SK-N-SH treated with all-trans-retinoic acid at 6 μM for 48 hours (cell line): Measurements from ENCODE around the gene EIF5B.

Experiments used
- ATAC-seq: fragments of 200-7000 bp; cut with Tn5 transposase; 3 replicates; pipeline ENCODE4 v1.9.1; 2020; ENCODE audit warnings: mild to moderate bottlenecking, moderate library complexity
- ARNTL ChIP-seq: fragments of 450-650 bp; formaldehyde crosslinking; IDR thresholded peaks from 2 replicates; pipeline ENCODE4 v1.5.0; 2020; ENCODE audit warnings: low read depth, mild to moderate bottlenecking, moderate library complexity, borderline replicate concordance
- BACH2 ChIP-seq: fragments of 250-450 bp; sonication (Bioruptor Pico); IDR thresholded peaks from 2 replicates; pipeline ENCODE4 v1.9.0; 2021; ENCODE audit warnings: mild to moderate bottlenecking, borderline replicate concordance
- CSDC2 ChIP-seq: fragments of 250-450 bp; sonication (Bioruptor Pico); IDR thresholded peaks from 2 replicates; pipeline ENCODE4 v1.5.0; 2020; ENCODE audit warnings: mild to moderate bottlenecking, moderate library complexity
- CSRNP3 ChIP-seq: fragments of 250-450 bp; sonication (Bioruptor Pico); IDR thresholded peaks from 2 replicates; pipeline ENCODE4 v1.5.1; 2021; ENCODE audit warnings: mild to moderate bottlenecking, moderate library complexity
- ESRRG ChIP-seq: fragments of 250-450 bp; sonication (Bioruptor Pico); IDR thresholded peaks from 2 replicates; pipeline ENCODE4 v1.6.1; 2021; ENCODE audit warnings: mild to moderate bottlenecking
- GLIS3 ChIP-seq: fragments of 250-450 bp; sonication (Bioruptor Pico); IDR thresholded peaks from 2 replicates; pipeline ENCODE4 v1.5.0; 2020; ENCODE audit warnings: mild to moderate bottlenecking, moderate library complexity
- ISL1 ChIP-seq: fragments of 250-450 bp; sonication (Bioruptor Pico); IDR thresholded peaks from 2 replicates; pipeline ENCODE4 v2.1.2; 2022; ENCODE audit warnings: mild to moderate bottlenecking, moderate library complexity
- OSR1 ChIP-seq: fragments of 250-450 bp; sonication (Bioruptor Pico); IDR thresholded peaks from 2 replicates; pipeline ENCODE4 v1.8.0; 2022; ENCODE audit warnings: moderate library complexity, mild to moderate bottlenecking, inconsistent platforms
- PATZ1 ChIP-seq: fragments of 250-450 bp; sonication (Bioruptor Pico); IDR thresholded peaks from 2 replicates; pipeline ENCODE4 v1.8.0; 2020; ENCODE audit warnings: mild to moderate bottlenecking, moderate library complexity, borderline replicate concordance
- PPARA ChIP-seq: fragments of 250-450 bp; sonication (Bioruptor Pico); IDR thresholded peaks from 2 replicates; pipeline ENCODE4 v1.5.0; 2020; ENCODE audit warnings: mild to moderate bottlenecking, borderline replicate concordance
- RARB ChIP-seq: fragments of 250-450 bp; sonication (Bioruptor Pico); IDR thresholded peaks from 2 replicates; pipeline ENCODE4 v1.8.0; 2021; ENCODE audit warnings: mild to moderate bottlenecking, moderate library complexity
- SNAI2 ChIP-seq: fragments of 250-450 bp; sonication (Bioruptor Pico); IDR thresholded peaks from 2 replicates; pipeline ENCODE4 v1.5.0; 2020; ENCODE audit warnings: mild to moderate bottlenecking, moderate library complexity
- TCF4 ChIP-seq: fragments of 250-450 bp; sonication (Bioruptor Pico); IDR thresholded peaks from 2 replicates; pipeline ENCODE4 v1.8.0; 2021; ENCODE audit warnings: mild to moderate bottlenecking, moderate library complexity, borderline replicate concordance
- TOX ChIP-seq: fragments of 250-450 bp; sonication (Bioruptor Pico); IDR thresholded peaks from 2 replicates; pipeline ENCODE4 v1.8.0; 2021; ENCODE audit warnings: mild to moderate bottlenecking, moderate library complexity, borderline replicate concordance
- TSHZ2 ChIP-seq: fragments of 250-450 bp; sonication (Bioruptor Pico); IDR thresholded peaks from 2 replicates; pipeline ENCODE4 v1.5.0; 2020; ENCODE audit warnings: mild to moderate bottlenecking, moderate library complexity
- ZFP3 ChIP-seq: fragments of 250-450 bp; sonication (Bioruptor Pico); IDR thresholded peaks from 2 replicates; pipeline ENCODE4 v1.5.0; 2020; ENCODE audit warnings: mild to moderate bottlenecking, moderate library complexity
- ZFP30 ChIP-seq: fragments of 450-650 bp; formaldehyde crosslinking; IDR thresholded peaks from 2 replicates; pipeline ENCODE4 v1.5.0; 2022; ENCODE audit warnings: mild to moderate bottlenecking, moderate library complexity
- ZNF565 ChIP-seq: fragments of 450-650 bp; formaldehyde crosslinking; conservative IDR thresholded peaks from 2 replicates; pipeline ENCODE4 v1.5.0; 2020; ENCODE audit warnings: low read depth, mild to moderate bottlenecking, moderate library complexity
- ZNF70 ChIP-seq: fragments of 450-650 bp; formaldehyde crosslinking; IDR thresholded peaks from 2 replicates; pipeline ENCODE4 v1.5.0; 2020; ENCODE audit warnings: mild to moderate bottlenecking, moderate library complexity
- ZNF8 ChIP-seq: fragments of 450-650 bp; formaldehyde crosslinking; IDR thresholded peaks from 2 replicates; pipeline ENCODE4 v1.5.0; 2020; ENCODE audit warnings: mild to moderate bottlenecking, moderate library complexity
- TF ChIP-seq, protein P1 (sequence below): fragments of 250-450 bp; sonication (Bioruptor Pico); IDR thresholded peaks from 2 replicates; pipeline ENCODE4 v1.5.1; 2020; ENCODE audit warnings: low read depth, mild to moderate bottlenecking, moderate library complexity

EIF5B gene

DNA sequence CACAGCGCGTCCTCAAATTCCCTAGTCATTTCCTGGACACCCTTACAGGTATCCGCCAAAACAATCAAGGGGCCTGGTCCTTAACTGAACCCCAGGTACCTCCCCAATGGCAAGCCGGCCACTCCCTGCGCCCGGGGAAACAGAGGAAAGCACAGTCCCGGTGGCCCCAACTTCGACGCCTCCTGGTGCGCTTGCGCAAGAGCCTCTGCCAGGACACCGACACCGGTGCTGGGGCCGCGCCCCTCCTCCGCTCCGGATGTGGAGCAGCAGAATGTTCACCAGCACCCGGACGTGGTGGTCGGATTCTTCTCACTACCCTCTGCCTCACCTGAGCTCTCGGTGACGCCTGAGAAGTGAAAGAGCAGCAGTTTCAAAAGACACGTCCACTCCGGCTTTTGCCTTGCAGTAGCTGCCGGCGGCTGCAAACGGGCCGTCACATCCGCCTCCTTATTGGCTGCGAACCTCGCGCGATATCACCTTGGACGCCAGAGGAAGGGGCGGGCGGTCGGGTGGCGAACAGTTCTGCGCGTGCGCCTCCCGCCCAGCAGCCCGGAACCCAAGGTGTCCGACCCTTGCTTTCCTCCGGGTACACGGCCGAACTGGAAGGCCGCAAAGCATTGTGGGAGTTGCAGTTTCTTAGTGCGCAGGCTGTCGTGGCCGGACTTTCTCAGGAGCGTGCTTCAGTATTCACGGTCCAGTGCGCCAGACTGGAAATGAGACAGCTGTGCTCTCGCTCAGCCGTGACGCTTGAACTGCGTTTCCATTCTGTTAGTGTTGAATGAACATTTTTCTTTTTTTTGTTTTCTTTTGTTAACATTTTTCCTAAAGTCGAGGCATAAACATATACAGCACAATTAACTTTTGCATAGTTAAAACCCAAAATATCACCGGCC, 1.0 kb upstream of the EIF5B start, which contains the start of gene TXNDC9 (continued):
- TF ChIP-seq PATZ1 (CRISPR knock-in tag) (no peak), ZFP30 (CRISPR knock-in tag) (no peak), ISL1 (CRISPR knock-in tag) (no peak)

DNA sequence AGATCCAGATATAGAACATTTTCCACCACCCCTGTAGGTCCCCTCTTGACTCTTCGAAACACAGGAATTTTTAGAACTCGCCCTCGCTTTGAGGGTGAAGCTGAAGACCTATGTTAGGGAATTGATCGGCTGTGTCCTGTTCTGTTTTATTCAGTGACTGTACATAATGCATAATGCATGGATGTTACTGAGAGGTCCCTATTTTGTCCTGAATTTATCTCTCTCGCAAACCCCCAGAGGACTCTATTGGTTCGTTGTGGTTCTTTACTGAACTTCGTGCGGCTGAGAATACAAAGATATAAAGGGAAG, 431 bp upstream of the EIF5B start:
- TF ChIP-seq ZNF8 (CRISPR knock-in tag) = no peak
- no peak for TF ChIP-seq TSHZ2
- no peak for TF ChIP-seq BACH2
- no peak for TF ChIP-seq ZNF70 (CRISPR knock-in tag)
- no peak for TF ChIP-seq ZNF565 (CRISPR knock-in tag)
- no peak for TF ChIP-seq OSR1
- TF ChIP-seq PPARA (CRISPR knock-in tag) = no peak
- no peak for TF ChIP-seq ZFP30 (CRISPR knock-in tag)
- TF ChIP-seq RARB (CRISPR knock-in tag) = no peak
- TF ChIP-seq, all 23 proteins: peak for 0
- ATAC-seq = peak; percentile 42

GRCh38 chr2:99338029-99338585, 918 bp downstream of the EIF5B start:
- TF ChIP-seq TOX (CRISPR knock-in tag) (no peak), SNAI2 (CRISPR knock-in tag) (no peak), GLIS3 (no peak), OSR1 (no peak), CSDC2 (CRISPR knock-in tag) (no peak), PPARA (CRISPR knock-in tag) (no peak), ZFP30 (CRISPR knock-in tag) (no peak), TCF4 (CRISPR knock-in tag) (no peak), PATZ1 (CRISPR knock-in tag) (no peak), ARNTL (no peak), ZFP3 (CRISPR knock-in tag) (no peak), ESRRG (CRISPR knock-in tag) (no peak), ZNF70 (CRISPR knock-in tag) (no peak), RARB (CRISPR knock-in tag) (no peak)
- TF ChIP-seq, all 23 proteins: peak for 0
- ATAC-seq = no peak

DNA sequence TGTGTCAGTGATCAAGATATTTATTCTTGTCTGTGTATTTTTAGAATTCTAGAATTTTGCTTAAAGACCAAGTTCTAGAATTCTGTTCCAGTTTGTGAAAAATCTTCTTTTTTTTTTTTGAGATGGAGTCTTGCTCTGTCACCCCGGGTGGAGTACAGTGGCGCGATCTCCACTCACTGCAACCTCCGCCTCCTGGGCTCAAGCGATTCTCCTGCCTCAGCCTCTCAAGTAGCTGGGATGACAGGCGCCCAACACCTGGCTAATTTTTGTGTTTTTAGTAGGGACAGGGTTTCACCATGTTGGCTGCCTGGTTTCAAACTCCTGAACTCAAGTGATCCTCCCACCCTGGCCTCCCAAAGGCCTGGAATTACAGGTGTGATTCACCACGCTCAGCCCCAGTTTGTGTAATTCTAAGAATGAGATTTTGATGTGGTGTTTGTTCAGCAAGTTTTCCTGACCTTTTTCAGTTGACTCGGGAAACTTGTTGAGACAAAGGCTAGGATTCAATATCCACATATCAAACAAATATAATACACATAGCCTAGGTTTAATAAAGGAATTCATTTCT, 3.6 kb downstream of the EIF5B start:
- no peak for ATAC-seq
- TF ChIP-seq ZNF8 (CRISPR knock-in tag) (no peak), ARNTL (no peak), PPARA (CRISPR knock-in tag) (no peak), GLIS3 (no peak), TCF4 (CRISPR knock-in tag) (no peak), ZFP3 (CRISPR knock-in tag) (no peak), PATZ1 (CRISPR knock-in tag) (no peak), CSRNP3 (no peak), BACH2 (no peak), TOX (CRISPR knock-in tag) (no peak), SNAI2 (CRISPR knock-in tag) (no peak), ZFP30 (CRISPR knock-in tag) (no peak)
- TF ChIP-seq, protein P1, sequence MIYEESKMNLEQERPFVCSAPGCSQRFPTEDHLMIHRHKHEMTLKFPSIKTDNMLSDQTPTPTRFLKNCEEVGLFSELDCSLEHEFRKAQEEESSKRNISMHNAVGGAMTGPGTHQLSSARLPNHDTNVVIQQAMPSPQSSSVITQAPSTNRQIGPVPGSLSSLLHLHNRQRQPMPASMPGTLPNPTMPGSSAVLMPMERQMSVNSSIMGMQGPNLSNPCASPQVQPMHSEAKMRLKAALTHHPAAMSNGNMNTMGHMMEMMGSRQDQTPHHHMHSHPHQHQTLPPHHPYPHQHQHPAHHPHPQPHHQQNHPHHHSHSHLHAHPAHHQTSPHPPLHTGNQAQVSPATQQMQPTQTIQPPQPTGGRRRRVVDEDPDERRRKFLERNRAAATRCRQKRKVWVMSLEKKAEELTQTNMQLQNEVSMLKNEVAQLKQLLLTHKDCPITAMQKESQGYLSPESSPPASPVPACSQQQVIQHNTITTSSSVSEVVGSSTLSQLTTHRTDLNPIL (CRISPR knock-in tag) = no peak
